NB4 (cell line): ENCODE results near the gene HSD17B4.

Source experiments
- DNase-seq: peaks from one replicate; pipeline ENCODE4 v3.0.0; 2010; ENCODE audit warnings: low read depth
- H3K4me3 ChIP-seq: one replicate; pipeline ENCODE4 v1.5.1; 2011; ENCODE audit warnings: mild to moderate bottlenecking, low read depth, low read length, moderate library complexity
- MYC ChIP-seq: IDR thresholded peaks from 2 replicates; pipeline ENCODE4 v1.6.1; 2011; ENCODE audit warnings: low read depth, low read length
- POLR2A ChIP-seq: IDR thresholded peaks from 2 replicates; pipeline ENCODE4 v1.6.1; 2011; ENCODE audit warnings: mild to moderate bottlenecking; ENCODE audit not compliant: insufficient read length; ENCODE audit errors: extremely low read depth
- TF ChIP-seq, protein P1 (sequence below): IDR thresholded peaks from one replicate; pipeline ENCODE4 v1.5.1; 2012; ENCODE audit warnings: low read depth, low read length
- TF ChIP-seq, protein P2 (sequence below): IDR thresholded peaks from 2 replicates; pipeline ENCODE4 v1.6.1; 2011; ENCODE audit warnings: low read depth, low read length

Gene HSD17B4

DNA sequence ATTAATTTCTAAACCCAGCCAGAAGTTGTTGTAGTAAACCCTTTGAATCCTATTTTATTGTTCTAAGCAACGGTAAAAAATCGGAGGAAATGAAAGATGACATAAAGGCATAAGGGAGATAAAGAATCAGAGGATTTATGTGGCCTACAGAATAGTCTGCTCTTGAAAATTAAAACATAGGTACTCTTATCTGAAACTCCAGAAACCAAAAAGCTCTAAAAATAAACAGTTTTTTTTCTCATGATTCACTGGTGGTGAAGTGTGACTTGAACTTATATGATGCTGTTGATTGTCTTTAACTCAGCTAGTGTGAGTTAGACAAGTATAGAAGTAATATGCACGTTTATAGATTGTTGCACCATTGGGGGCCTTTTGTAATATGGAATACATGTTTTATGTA, 80.3 kb downstream of the HSD17B4 start:
- H3K4me3 ChIP-seq, result no peak overlapping the region
- no peak for DNase-seq
- TF ChIP-seq MYC (no peak), POLR2A (no peak)
- TF ChIP-seq, protein P1, sequence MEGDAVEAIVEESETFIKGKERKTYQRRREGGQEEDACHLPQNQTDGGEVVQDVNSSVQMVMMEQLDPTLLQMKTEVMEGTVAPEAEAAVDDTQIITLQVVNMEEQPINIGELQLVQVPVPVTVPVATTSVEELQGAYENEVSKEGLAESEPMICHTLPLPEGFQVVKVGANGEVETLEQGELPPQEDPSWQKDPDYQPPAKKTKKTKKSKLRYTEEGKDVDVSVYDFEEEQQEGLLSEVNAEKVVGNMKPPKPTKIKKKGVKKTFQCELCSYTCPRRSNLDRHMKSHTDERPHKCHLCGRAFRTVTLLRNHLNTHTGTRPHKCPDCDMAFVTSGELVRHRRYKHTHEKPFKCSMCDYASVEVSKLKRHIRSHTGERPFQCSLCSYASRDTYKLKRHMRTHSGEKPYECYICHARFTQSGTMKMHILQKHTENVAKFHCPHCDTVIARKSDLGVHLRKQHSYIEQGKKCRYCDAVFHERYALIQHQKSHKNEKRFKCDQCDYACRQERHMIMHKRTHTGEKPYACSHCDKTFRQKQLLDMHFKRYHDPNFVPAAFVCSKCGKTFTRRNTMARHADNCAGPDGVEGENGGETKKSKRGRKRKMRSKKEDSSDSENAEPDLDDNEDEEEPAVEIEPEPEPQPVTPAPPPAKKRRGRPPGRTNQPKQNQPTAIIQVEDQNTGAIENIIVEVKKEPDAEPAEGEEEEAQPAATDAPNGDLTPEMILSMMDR, result no peak
- TF ChIP-seq, protein P2, sequence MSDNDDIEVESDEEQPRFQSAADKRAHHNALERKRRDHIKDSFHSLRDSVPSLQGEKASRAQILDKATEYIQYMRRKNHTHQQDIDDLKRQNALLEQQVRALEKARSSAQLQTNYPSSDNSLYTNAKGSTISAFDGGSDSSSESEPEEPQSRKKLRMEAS, result no peak

DNA sequence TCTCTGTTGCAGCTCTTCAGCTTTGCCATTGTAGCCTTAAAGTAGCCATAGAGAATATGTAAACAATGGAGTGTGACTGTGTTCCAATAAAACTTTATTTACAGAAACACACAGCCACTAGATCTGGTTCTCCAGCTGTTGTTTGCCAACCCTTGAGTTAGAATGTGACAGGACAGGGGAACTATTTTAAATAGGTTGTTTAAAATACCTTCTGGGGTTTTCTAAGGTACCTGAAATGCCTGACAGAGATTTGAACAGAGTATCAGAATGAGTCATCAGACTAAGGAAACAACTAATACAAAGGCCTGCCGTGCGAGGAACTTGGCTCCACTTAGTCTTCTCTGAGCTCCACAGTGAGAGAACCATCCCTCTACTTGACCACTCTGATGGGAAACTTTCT, 85.4 kb downstream of the HSD17B4 start:
- DNase-seq, result no peak
- no peak overlapping the region for H3K4me3 ChIP-seq
- TF ChIP-seq POLR2A, result no peak
- TF ChIP-seq, protein P2, result no peak
- TF ChIP-seq, protein P1, result no peak
- no peak for TF ChIP-seq MYC

DNA sequence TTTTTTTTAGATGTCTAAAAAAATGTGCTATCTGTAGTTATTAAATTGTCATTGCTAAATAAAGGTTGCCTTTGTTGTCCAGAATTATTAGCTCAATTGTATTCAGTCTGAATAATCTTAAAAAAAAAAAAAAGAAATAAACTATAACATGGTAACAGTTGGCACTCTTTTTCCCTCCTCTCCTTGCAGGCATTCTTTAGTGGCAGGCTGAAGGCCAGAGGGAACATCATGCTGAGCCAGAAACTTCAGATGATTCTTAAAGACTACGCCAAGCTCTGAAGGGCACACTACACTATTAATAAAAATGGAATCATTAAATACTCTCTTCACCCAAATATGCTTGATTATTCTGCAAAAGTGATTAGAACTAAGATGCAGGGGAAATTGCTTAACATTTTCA, 89.4 kb downstream of the HSD17B4 start:
- DNase-seq, result no peak
- no peak overlapping the region for H3K4me3 ChIP-seq
- TF ChIP-seq, protein P1, result no peak
- TF ChIP-seq, protein P2, result no peak
- TF ChIP-seq MYC, result no peak
- no peak for TF ChIP-seq POLR2A

DNA sequence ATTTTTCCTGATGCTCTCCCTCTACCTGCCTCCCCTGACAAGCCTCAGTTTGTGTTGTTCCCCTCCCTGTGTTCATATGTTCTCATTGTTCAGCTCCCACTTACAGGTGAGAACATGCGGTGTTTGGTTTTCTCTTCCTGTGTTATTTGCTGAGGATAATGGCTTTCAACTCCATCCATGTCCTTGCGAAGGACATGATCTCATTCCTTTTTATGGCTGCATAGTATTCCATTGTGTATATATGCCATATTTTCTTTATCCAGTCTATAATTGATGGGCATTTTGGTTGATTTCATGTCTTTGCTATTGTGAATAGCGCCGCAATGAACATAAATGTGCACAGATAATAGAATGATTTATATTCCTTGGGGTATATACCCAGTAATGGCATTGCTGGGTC, 99.5 kb downstream of the HSD17B4 start:
- H3K4me3 ChIP-seq, result no peak overlapping the region
- TF ChIP-seq, protein P2, result no peak
- TF ChIP-seq POLR2A (no peak), MYC (no peak)
- TF ChIP-seq, protein P1, result no peak
- no peak for DNase-seq

DNA sequence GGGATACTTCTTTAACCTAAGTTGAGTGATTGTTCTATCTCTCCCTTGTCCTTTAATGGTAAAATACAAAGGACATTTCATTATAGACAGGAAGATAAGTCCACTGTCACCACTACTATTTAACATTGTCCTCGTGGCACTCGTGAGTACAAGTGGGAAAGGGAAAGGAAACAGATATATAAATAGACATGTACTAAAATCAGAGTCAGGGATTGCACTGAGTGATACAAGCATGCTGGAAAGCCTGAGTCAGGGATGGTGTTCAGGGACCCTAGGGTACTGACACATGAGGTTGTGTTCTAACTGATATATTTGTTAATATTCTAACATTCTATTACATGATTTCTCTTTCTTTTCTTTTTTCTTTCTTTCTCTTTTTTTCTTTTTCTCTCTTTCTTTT, 102.3 kb downstream of the HSD17B4 start:
- H3K4me3 ChIP-seq, result no peak overlapping the region
- TF ChIP-seq, protein P1, result no peak
- TF ChIP-seq, protein P2, result no peak
- no peak for TF ChIP-seq MYC
- TF ChIP-seq POLR2A, result no peak
- DNase-seq, result no peak

DNA sequence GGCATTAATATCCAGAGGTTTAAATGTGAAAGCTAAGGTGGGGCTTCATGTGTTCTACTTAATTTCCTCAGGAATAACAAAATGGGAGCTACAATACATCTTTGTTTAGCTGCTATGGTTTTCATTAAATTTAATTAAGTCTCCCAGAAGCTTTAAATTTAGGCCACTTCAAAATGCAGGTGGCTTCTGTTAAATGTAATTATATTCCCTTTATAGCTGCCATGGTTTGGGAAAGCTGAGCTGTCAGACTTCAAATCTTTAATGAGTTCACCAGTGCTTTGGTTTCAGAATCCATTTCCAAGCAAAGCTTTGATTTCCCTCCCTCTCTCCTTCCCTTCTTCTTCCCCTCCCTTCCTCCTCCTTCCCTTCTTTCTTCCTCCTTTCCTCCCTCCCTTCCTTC, 118.6 kb downstream of the HSD17B4 start:
- TF ChIP-seq MYC (no peak), POLR2A (no peak)
- TF ChIP-seq, protein P1, result no peak
- TF ChIP-seq, protein P2, result no peak
- H3K4me3 ChIP-seq, result no peak overlapping the region
- no peak for DNase-seq
